HCT116 (cell line): Measurements from ENCODE around the gene PPP2R5C. TPM values are rescaled to one million over a fixed set of nuclear protein-coding genes. Genes with fewer than 3 reads are reported as not detected.

ENCODE experiments used
- ATAC-seq: fragments of 200-7000 bp; cut with Tn5 transposase; 2 replicates; pipeline ENCODE4 v1.9.1; 2020; ENCODE audit warnings: mild to moderate bottlenecking, moderate library complexity
- BruUV-seq: library from RNA; stranded (reverse); fragments of 400-500 nt; replicated peaks from 2 replicates; lab custom pipeline; 2021; lab: Mats Ljungman, UMichigan
- CTCF ChIA-PET: fragments of 300-600 bp; sonication (Branson Sonifier 250); formaldehyde crosslinking; loops from one replicate; lab custom pipeline; 2021; ENCODE audit warnings: antibody characterized with exemption; lab: Charles Lee
- POLR2A ChIA-PET: fragments of 300-600, 350-600 bp; sonication (Branson Sonifier 250); formaldehyde crosslinking; loops from one replicate; lab custom pipeline; 2021; ENCODE audit warnings: antibody characterized with exemption; lab: Charles Lee
- RAD21 ChIA-PET, 2 experiments: fragments of 300-600 bp; sonication (Branson Sonifier 250); formaldehyde crosslinking; loops; one replicate each; lab custom pipeline; 2023; ENCODE audit warnings: low total read pairs in 2 of 2; ENCODE audit not compliant: uncharacterized antibody in 2 of 2, unreplicated experiment in 2 of 2, low non-redundant PET in 1 of 2; lab: Charles Lee
- DNase-seq: peaks from one replicate; pipeline ENCODE4 v3.0.0-alpha.2; 2010; ENCODE audit warnings: low read depth, low spot score
- H2AFZ ChIP-seq: fragments of 200-600 bp; shearing (Covaris generic), sonication (generic); 2 replicates; pipeline ENCODE4 v1.6.1; 2017; ENCODE audit warnings: low read depth, mixed run types, mixed read lengths, antibody characterized with exemption, low read length; ENCODE audit not compliant: poor library complexity, severe bottlenecking
- H3K27ac ChIP-seq: 2 replicates; pipeline ENCODE4 v1.5.1; 2012; ENCODE audit warnings: low read depth, low read length
- H3K27me3 ChIP-seq: fragments of 200-600 bp; sonication (generic); 2 replicates; pipeline ENCODE4 v1.6.1; 2016; ENCODE audit warnings: mixed run types, low read length, mixed read lengths; ENCODE audit not compliant: insufficient read depth
- H3K36me3 ChIP-seq, 2 experiments: fragments of 200-500 bp in 1 of 2; fragments of 200-600 bp in 1 of 2; sonication (Bioruptor generic) in 1 of 2; sonication (generic) in 1 of 2; 2 replicates each; pipeline versions ENCODE4 v1.5.1 to v1.6.1; 2014 to 2016; ENCODE audit warnings: low read length in 2 of 2, inconsistent platforms in 1 of 2, mixed read lengths in 1 of 2, mixed run types in 1 of 2; ENCODE audit not compliant: insufficient read depth in 2 of 2, control insufficient read depth in 1 of 2
- H3K4me1 ChIP-seq, 2 experiments: fragments of 200-600 bp in 1 of 2; sonication (generic) in 1 of 2; 2 replicates each; pipeline versions ENCODE4 v1.5.1 to v1.6.1; 2012 to 2017; ENCODE audit warnings: low read length in 2 of 2, inconsistent platforms in 1 of 2, mild to moderate bottlenecking in 1 of 2, mixed read lengths in 1 of 2, mixed run types in 1 of 2, moderate library complexity in 1 of 2; ENCODE audit not compliant: insufficient read depth in 2 of 2, control insufficient read depth in 1 of 2
- H3K4me2 ChIP-seq: fragments of 200-600 bp; sonication (generic); 2 replicates; pipeline ENCODE4 v1.6.1; 2017; ENCODE audit warnings: mixed run types, low read length, mixed read lengths
- H3K4me3 ChIP-seq, 2 experiments: fragments of 200-600 bp in 1 of 2; sonication (generic) in 1 of 2; replicated peaks in 1 of 2; 2 replicates each; pipeline ENCODE4 v1.5.1; 2011 to 2016; ENCODE audit warnings: low read length in 2 of 2, control low read depth in 1 of 2, low read depth in 1 of 2, mild to moderate bottlenecking in 1 of 2, mixed read lengths in 1 of 2, mixed run types in 1 of 2
- H3K79me2 ChIP-seq: fragments of 200-600 bp; sonication (generic); 2 replicates; pipeline ENCODE4 v1.6.1; 2017; ENCODE audit warnings: mild to moderate bottlenecking, mixed run types, low read length, moderate library complexity, mixed read lengths; ENCODE audit not compliant: insufficient read depth
- H3K9ac ChIP-seq: fragments of 200-600 bp; sonication (generic); 2 replicates; pipeline ENCODE4 v1.6.1; 2016; ENCODE audit warnings: low read length, mixed read lengths
- H3K9me2 ChIP-seq: fragments of 200-600 bp; sonication (generic), shearing (Covaris generic); 2 replicates; pipeline ENCODE4 v1.6.1; 2017; ENCODE audit warnings: mixed run types, mild to moderate bottlenecking, moderate library complexity; ENCODE audit not compliant: insufficient read depth
- H3K9me3 ChIP-seq, 2 experiments: fragments of 200-500 bp in 1 of 2; fragments of 200-600 bp in 1 of 2; sonication (Bioruptor generic) in 1 of 2; sonication (generic) in 1 of 2; 2 replicates each; pipeline ENCODE4 v1.6.1; 2014 to 2017; ENCODE audit warnings: low read length in 2 of 2, mixed read lengths in 2 of 2, inconsistent platforms in 1 of 2, low read depth in 1 of 2, mild to moderate bottlenecking in 1 of 2, mixed run types in 1 of 2, moderate library complexity in 1 of 2; ENCODE audit not compliant: control insufficient read depth in 1 of 2, insufficient read depth in 1 of 2
- H4K20me1 ChIP-seq: fragments of 200-600 bp; sonication (generic), shearing (Covaris generic); 2 replicates; pipeline ENCODE4 v1.6.1; 2017; ENCODE audit warnings: mixed run types, mild to moderate bottlenecking, moderate library complexity; ENCODE audit not compliant: insufficient read depth
- ATF3 ChIP-seq: IDR thresholded peaks from 2 replicates; pipeline ENCODE4 v1.6.1; 2012
- CBX3 ChIP-seq: IDR thresholded peaks from 2 replicates; pipeline ENCODE4 v1.6.1; 2012; ENCODE audit warnings: low read depth
- CTCF ChIP-seq, 3 experiments: fragments of 200-600 bp in 1 of 3; sonication (generic) in 1 of 3; IDR thresholded peaks in 2 of 3; conservative IDR thresholded peaks in 1 of 3; 2 replicates each; pipeline ENCODE4 v1.5.1; 2012 to 2017; ENCODE audit warnings: low read depth in 2 of 3, low read length in 2 of 3, antibody characterized with exemption in 1 of 3, borderline replicate concordance in 1 of 3, control low read depth in 1 of 3, mild to moderate bottlenecking in 1 of 3, mixed read lengths in 1 of 3, mixed run types in 1 of 3, moderate library complexity in 1 of 3; ENCODE audit not compliant: insufficient read depth in 1 of 3
- FOSL1 ChIP-seq: IDR thresholded peaks from 2 replicates; pipeline ENCODE4 v1.6.1; 2012; ENCODE audit warnings: low read depth
- JUND ChIP-seq: IDR thresholded peaks from 2 replicates; pipeline ENCODE4 v1.6.1; 2012
- POLR2AphosphoS5 ChIP-seq: IDR thresholded peaks from 2 replicates; pipeline ENCODE4 v1.6.1; 2011; ENCODE audit warnings: mild to moderate bottlenecking, low read depth, low read length, moderate library complexity
- RAD21 ChIP-seq: IDR thresholded peaks from 2 replicates; pipeline ENCODE4 v1.6.1; 2012; ENCODE audit warnings: low read depth, mild to moderate bottlenecking
- SP1 ChIP-seq: IDR thresholded peaks from 2 replicates; pipeline ENCODE4 v1.6.1; 2012; ENCODE audit warnings: low read depth
- TCF7L2 ChIP-seq: IDR thresholded peaks from 2 replicates; pipeline ENCODE4 v1.7.0; 2011; ENCODE audit warnings: borderline replicate concordance, inconsistent platforms; ENCODE audit not compliant: insufficient read depth, insufficient read length; ENCODE audit errors: extremely low read depth
- YY1 ChIP-seq: IDR thresholded peaks from 2 replicates; pipeline ENCODE4 v1.6.1; 2011; ENCODE audit warnings: low read length, low read depth, moderate library complexity, mild to moderate bottlenecking; ENCODE audit not compliant: insufficient replicate concordance; ENCODE audit errors: extremely low read depth
- intact Hi-C: fragments of 100-400 bp; cut with micrococcal nuclease; formaldehyde crosslinking; loops from 2 replicates; pipeline ENCODE4 v1.10.0; 2022
- total RNA-seq: library from RNA; stranded (reverse); gene quantifications from one replicate; pipeline ENCODE4 v1.2.1, GENCODE V29; 2021; ENCODE audit not compliant: unreplicated experiment

The PPP2R5C gene
- total RNA-seq, 1 experiment from 2014 or later, result 117 TPM

GRCh38 chr14:101713621-101714349 lies 47.7 kb upstream of the PPP2R5C start (continued):
- TF ChIP-seq CTCF (IDR thresholded peaks at IDR 0.05 in 2 of 3, conservative IDR thresholded peaks at IDR 0.05 in 1 of 3; ENCODE audit: borderline replicate concordance in 1 of 3, insufficient read depth in 1 of 3, low read depth in 2 of 3, low read length in 2 of 3), result no peak
- no peak for TF ChIP-seq CBX3
- TF ChIP-seq JUND, result no peak
- no peak for TF ChIP-seq SP1
- no peak for TF ChIP-seq FOSL1
- TF ChIP-seq RAD21, result no peak

DNA sequence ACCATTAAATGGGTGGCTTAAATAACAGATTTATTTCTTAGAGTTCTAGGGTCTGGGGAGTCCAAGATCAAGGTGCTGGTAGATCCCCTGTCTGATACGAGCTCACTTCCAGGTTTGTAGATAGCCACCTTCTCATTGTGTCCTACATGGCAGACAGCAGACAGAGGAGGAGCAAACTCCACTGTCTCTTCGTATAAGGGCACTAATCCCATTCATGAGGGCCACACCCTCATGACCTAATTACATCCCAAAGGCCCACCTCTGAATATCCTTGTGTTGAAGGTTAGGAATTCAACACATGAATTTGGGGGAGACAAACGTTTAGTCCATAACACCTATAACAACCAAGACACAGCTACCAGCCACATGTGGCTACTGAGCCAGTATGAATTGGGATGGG lies 47.1 kb upstream of the PPP2R5C start:
- Histone ChIP-seq H3K9ac (no peak overlapping the region), H3K4me2 (no peak overlapping the region), H3K36me3 (no peaks in the 10 kb centered on the region), H3K79me2 (no peaks in the 10 kb centered on the region), H3K9me2 (no peaks in the 10 kb centered on the region), H3K27me3 (no peaks in the 10 kb centered on the region), H3K4me1 (peaks cover 0 to 9% of the 10 kb centered on the region in 2 experiments; a peak in 2 of 4 replicates), H4K20me1 (no peaks in the 10 kb centered on the region), H3K27ac (no peak overlapping the region), H3K9me3 (peaks cover 0 to 5% of the 10 kb centered on the region in 2 experiments; a peak in 1 of 4 replicates), H2AFZ (no peak overlapping the region), H3K4me3 (no peak overlapping the region)
- CTCF ChIA-PET, result no interaction called here
- POLR2A ChIA-PET, result no interaction called here
- intact Hi-C loops, result no loop called here
- ATAC-seq (no peak), DNase-seq (no peak)
- TF ChIP-seq TCF7L2 (no peak), POLR2AphosphoS5 (no peak), JUND (no peak), YY1 (no peak), ATF3 (no peak), CTCF (IDR thresholded peaks at IDR 0.05 in 2 of 3, conservative IDR thresholded peaks at IDR 0.05 in 1 of 3; ENCODE audit: borderline replicate concordance in 1 of 3, insufficient read depth in 1 of 3, low read depth in 2 of 3, low read length in 2 of 3) (no peak)
- BruUV-seq, result no TSS peak
- RAD21 ChIA-PET, result no interaction called here
